GM12892 (cell line): Measurements from ENCODE around the gene PRRC2C.

Experiments used
- POLR2A ChIP-seq: IDR thresholded peaks from 2 replicates; pipeline ENCODE4 v1.6.1; 2011; ENCODE audit warnings: low read depth, low read length, control low read depth
- POLR2AphosphoS5 ChIP-seq: IDR thresholded peaks from 2 replicates; pipeline ENCODE4 v1.6.1; 2011; ENCODE audit warnings: low read depth, low read length, control low read depth
- TAF1 ChIP-seq: IDR thresholded peaks from 2 replicates; pipeline ENCODE4 v1.6.1; 2011; ENCODE audit warnings: low read depth, mild to moderate bottlenecking, control low read depth, low read length, borderline replicate concordance

DNA sequence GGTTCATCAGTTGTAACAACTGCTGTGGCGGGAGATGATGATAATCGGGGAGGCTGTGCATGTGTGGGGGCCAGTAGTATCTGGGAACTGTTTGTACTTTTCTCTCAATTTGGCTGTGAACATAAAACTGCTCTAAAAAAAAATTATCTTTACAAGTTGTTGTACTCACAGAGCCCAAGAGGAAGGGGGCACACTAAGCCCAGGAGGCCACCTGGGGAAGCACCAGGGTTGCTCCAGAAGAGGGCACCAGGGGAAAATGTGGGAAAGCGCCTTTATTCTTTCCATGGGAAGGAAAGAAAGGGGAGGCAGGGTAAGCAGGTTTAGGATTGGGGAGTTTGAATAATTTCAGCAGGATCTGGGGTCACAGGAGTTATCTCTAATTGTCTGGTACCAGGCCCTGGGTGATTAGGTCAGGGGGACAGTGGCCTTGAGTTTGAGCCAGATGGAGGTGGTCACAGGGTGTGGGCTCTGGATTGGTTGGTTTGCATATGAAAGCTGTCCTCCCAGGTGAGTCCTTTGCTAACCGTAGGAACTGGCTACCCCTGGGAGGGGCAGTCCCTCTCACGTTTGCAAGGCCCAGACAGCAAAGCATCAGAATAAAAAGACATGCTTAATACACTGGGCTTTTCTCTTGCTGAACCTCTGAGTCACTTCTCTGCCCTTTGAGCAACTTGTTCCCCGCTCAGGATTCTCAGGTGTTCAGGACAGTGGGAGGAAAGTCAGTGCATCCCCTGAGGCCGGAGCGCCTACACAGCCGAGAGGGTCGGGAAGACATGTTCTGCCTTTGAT lies 155.9 kb downstream of the PRRC2C start:
- no peak for TF ChIP-seq POLR2AphosphoS5
- no peak for TF ChIP-seq TAF1
- no peak for TF ChIP-seq POLR2A
